HG02943 (cell line): ENCODE results near the gene PSMB5.

ENCODE experiments used
- ATAC-seq: cut with Tn5 transposase; IDR thresholded peaks from one replicate; pipeline ENCODE4 v1.9.1; 2021; ENCODE audit warnings: mild to moderate bottlenecking, low read depth, moderate library complexity; ENCODE audit not compliant: unreplicated experiment

The PSMB5 gene

GRCh38 chr14:23034498-23035302 lies at the start of gene PSMB5:
PSMB5 (minus strand) TSS chr14:23034900; CDS start chr14:23034881, 19 bp downstream.
- peak; percentile 93 for ATAC-seq

GRCh38 chr14:23080474-23080873 lies 45.8 kb upstream of the PSMB5 start:
- ATAC-seq = no peak

- no peak for ATAC-seq
These were observed 45.0 kb upstream of the PSMB5 start for GRCh38 chr14:23079716-23080115.

GRCh38 chr14:23078692-23079116 lies 44.0 kb upstream of the PSMB5 start:
- ATAC-seq = no peak

- no peak for ATAC-seq
These were observed 43.3 kb upstream of the PSMB5 start for GRCh38 chr14:23077962-23078361.

- no peak for ATAC-seq
These were observed 42.2 kb upstream of the PSMB5 start for GRCh38 chr14:23076785-23077408.

GRCh38 chr14:23074906-23075305 lies 40.2 kb upstream of the PSMB5 start:
- ATAC-seq = no peak

- no peak for ATAC-seq
These were observed 37.3 kb upstream of the PSMB5 start for GRCh38 chr14:23071921-23072539.

- ATAC-seq = peak; percentile 87
These were observed 36.7 kb upstream of the PSMB5 start for GRCh38 chr14:23071244-23071920.

GRCh38 chr14:23070262-23071129 lies 35.8 kb upstream of the PSMB5 start:
- ATAC-seq = no peak

GRCh38 chr14:23069413-23069806 lies 34.7 kb upstream of the PSMB5 start:
- ATAC-seq = no peak

- no peak for ATAC-seq
These were observed 34.2 kb upstream of the PSMB5 start for GRCh38 chr14:23068789-23069412.

- no peak for ATAC-seq
These were observed 33.4 kb upstream of the PSMB5 start for GRCh38 chr14:23067847-23068788.

GRCh38 chr14:23066855-23067744 lies 32.4 kb upstream of the PSMB5 start:
- ATAC-seq = no peak

- ATAC-seq = no peak
These were observed 31.7 kb upstream of the PSMB5 start for GRCh38 chr14:23066368-23066767.

- no peak for ATAC-seq
These were observed 28.9 kb upstream of the PSMB5 start for GRCh38 chr14:23063601-23064000.

GRCh38 chr14:23062002-23062401 lies 27.3 kb upstream of the PSMB5 start:
- ATAC-seq = no peak
